ENCODE results near the gene CEP20. TPM values are rescaled to one million over a fixed set of nuclear protein-coding genes. Genes with fewer than 3 reads are reported as not detected.

Gene CEP20
- total and polyA plus RNA-seq, 2 of the 8 experiments (the other 6 are each of a cell fraction or from before 2014, with no cell fraction given): 16.2 to 49.0 TPM

DNA sequence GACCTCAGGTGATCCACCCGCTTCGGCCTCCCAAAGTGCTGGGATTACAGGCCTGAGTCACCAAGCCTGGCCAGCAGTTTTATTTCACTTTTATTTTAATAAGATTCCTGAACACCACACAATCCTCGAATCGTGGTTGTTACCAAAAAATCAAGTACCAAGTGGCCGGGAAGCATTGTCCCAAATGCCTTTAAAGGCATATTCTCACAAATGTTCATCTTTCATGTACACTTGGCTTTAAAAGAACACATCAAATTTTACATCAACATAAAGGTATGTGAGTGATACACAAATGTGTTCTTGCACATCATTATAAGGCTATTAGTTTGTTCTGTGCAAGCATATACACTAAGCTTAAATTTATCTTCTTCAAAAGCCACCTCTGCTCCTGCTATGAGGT lies 23.5 kb downstream of the CEP20 start:
- no peak for FAIRE-seq
- TF ChIP-seq MAFK (IDR thresholded peaks at IDR 0.05; ENCODE audit: low read depth, low read length): no peak
- TF ChIP-seq POLR2A (IDR thresholded peaks at IDR 0.05; ENCODE audit: control extremely low read depth in 1 of 2, low read depth in 2 of 2, low read length in 2 of 2): no peak
- no peak for TF ChIP-seq NANOG (IDR thresholded peaks at IDR 0.05; ENCODE audit: insufficient read depth, low read depth, low read length, poor library complexity, severe bottlenecking)
- no peak for TF ChIP-seq ASH2L (IDR thresholded peaks at IDR 0.05; ENCODE audit: low read length)
- TF ChIP-seq CHD1 (IDR thresholded peaks at IDR 0.05; ENCODE audit: low read depth, low read length): no peak
- no peak for TF ChIP-seq SAP30 (IDR thresholded peaks at IDR 0.05; ENCODE audit: insufficient read depth, insufficient replicate concordance, low read length)
- TF ChIP-seq SIN3A (conservative IDR thresholded peaks at IDR 0.05 in 1 of 2, IDR thresholded peaks at IDR 0.05 in 1 of 2; ENCODE audit: low read depth in 1 of 2, low read length in 2 of 2): no peak

More for the DNA sequence above, 23.5 kb downstream of the CEP20 start:
- Histone ChIP-seq H3K14ac (ENCODE audit: insufficient read length) (no peak overlapping the region), H4K20me1 (replicated peaks in 1 of 2; ENCODE audit: control insufficient read depth in 1 of 2, insufficient read depth in 2 of 2, low read length in 2 of 2) (no peaks in the 10 kb centered on the region), H3K27ac (ENCODE audit: low read depth, low read length) (no peak overlapping the region), H2AFZ (ENCODE audit: low read length) (no peak overlapping the region), H3K23me2 (ENCODE audit: low read depth, low read length) (no peaks in the 10 kb centered on the region), H3K4me2 (ENCODE audit: insufficient read depth in 1 of 2, low read depth in 2 of 2, low read length in 2 of 2) (no peak overlapping the region), H4K5ac (ENCODE audit: insufficient read length, low read depth, low read length) (no peak overlapping the region), H3K79me2 (ENCODE audit: control insufficient read depth in 1 of 2, insufficient read depth in 2 of 2, low read length in 2 of 2) (no peaks in the 10 kb centered on the region), H3K23ac (ENCODE audit: insufficient read length) (no peak overlapping the region), H3K56ac (replicated peaks; ENCODE audit: insufficient read length, low read depth, low read length) (no peak overlapping the region), H2BK5ac (ENCODE audit: low read depth, low read length) (no peak overlapping the region), H3K4me1 (replicated peaks in 1 of 4; ENCODE audit: control insufficient read depth in 3 of 4, insufficient read depth in 4 of 4, low read length in 3 of 4) (no peaks in the 10 kb centered on the region), H3K4me3 (ENCODE audit: extremely low read depth in 1 of 4, insufficient read depth in 2 of 4, low read depth in 3 of 4, low read length in 4 of 4) (no peak overlapping the region), H2BK12ac (ENCODE audit: low read depth, low read length) (no peak overlapping the region), H3K79me1 (ENCODE audit: low read depth, low read length) (no peaks in the 10 kb centered on the region), H2BK20ac (ENCODE audit: low read length) (no peak overlapping the region), H4K91ac (replicated peaks; ENCODE audit: insufficient read length, low read length) (no peak overlapping the region), H2BK120ac (replicated peaks; ENCODE audit: low read depth, low read length) (no peak overlapping the region), H3K18ac (ENCODE audit: extremely low read depth, low read length) (no peak overlapping the region), H2BK15ac (ENCODE audit: low read length) (no peak overlapping the region), H2AK5ac (ENCODE audit: low read depth, low read length) (no peak overlapping the region), H3K9ac (replicated peaks in 1 of 4; ENCODE audit: extremely low read depth in 1 of 4, low read depth in 3 of 4, low read length in 3 of 4) (no peak overlapping the region), H4K8ac (ENCODE audit: extremely low read depth, insufficient read depth, low read length) (no peak overlapping the region), H3K9me3 (ENCODE audit: insufficient read depth in 2 of 2, low read depth in 1 of 2, low read length in 1 of 2) (no peaks in the 10 kb centered on the region), H3K27me3 (replicated peaks in 1 of 4; ENCODE audit: control insufficient read depth in 3 of 4, extremely low read depth in 1 of 4, insufficient read depth in 3 of 4, low read length in 3 of 4) (no peaks in the 10 kb centered on the region), H3K4ac (replicated peaks; ENCODE audit: insufficient read length, low read depth, low read length) (no peak overlapping the region), H3K36me3 (ENCODE audit: control insufficient read depth in 2 of 4, insufficient read depth in 4 of 4, low read length in 3 of 4) (peaks cover 0 to 24% (median 5%) of the 10 kb centered on the region in 4 experiments; a peak in 5 of 8 replicates)
- ChIA-PET CTCF (ENCODE audit: partially characterized antibody) (interaction anchor here (4.5 kb wide), 1 partner anchor 9 kb away, joined by 23 read pairs; no protein-coding TSS in a partner anchor), POLR2A (ENCODE audit: partially characterized antibody) (interaction anchor here (0.9 to 1.2 kb wide), 2 partner anchors 8 to 10 kb away, joined by 3 read pairs; partner anchors contain the start of gene MYH11)
- DNase-seq (ENCODE audit: low read depth in 1 of 2, low spot score in 2 of 2): no peak
- WGBS, 2 experiments (ENCODE audit: extremely low coverage in 1 of 2, insufficient coverage in 1 of 2, insufficient read length in 1 of 2, insufficient replicate concordance in 2 of 2, low coverage in 1 of 2, low lambda C conversion rate in 2 of 2, missing lambda C conversion rate in 1 of 2): 90% methylated on average over 5 of the region's 5 CpGs; no CpG with 5 or more reads in 1 of the 2 experiments
